LNCaP clone FGC (cell line): ENCODE data around the gene PPFIBP2.

Experiments used
- DNase-seq: peaks from one replicate; pipeline ENCODE4 v3.0.0-alpha.2; 2011; ENCODE audit warnings: low read depth
- H3K4me3 ChIP-seq: 2 replicates; pipeline ENCODE4 v1.5.1; 2011; ENCODE audit warnings: mild to moderate bottlenecking, low read depth, low read length, control low read depth
- CTCF ChIP-seq: IDR thresholded peaks from 2 replicates; pipeline ENCODE4 v1.5.1; 2012; ENCODE audit warnings: mild to moderate bottlenecking; ENCODE audit not compliant: control insufficient read depth, insufficient read depth; ENCODE audit errors: extremely low read depth

Gene PPFIBP2

DNA sequence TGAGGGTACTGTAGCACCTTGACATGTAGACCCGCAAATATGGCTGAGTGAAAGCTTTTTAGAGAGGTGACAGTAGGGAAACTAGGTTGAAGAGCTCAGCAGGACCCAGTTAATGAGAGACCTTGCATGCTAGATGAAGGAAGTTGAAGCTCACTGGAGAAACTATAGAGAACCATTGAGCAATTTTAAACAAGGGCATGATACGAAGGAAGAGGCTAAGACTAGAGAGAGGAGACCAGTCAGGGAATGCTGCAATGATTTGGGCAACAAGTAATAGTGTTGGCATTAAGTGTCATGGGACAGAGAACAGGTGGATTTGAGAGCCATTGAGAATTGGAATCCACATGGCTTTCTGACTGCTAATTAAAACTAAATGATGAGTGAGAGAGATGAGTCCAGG lies 24.4 kb upstream of the PPFIBP2 start:
- DNase-seq = no peak
- H3K4me3 ChIP-seq = no peak overlapping the region
- no peak for TF ChIP-seq CTCF

- H3K4me3 ChIP-seq = no peak overlapping the region
- no peak for TF ChIP-seq CTCF
- no peak for DNase-seq
Measured at GRCh38 chr11:7490054-7490453, 23.7 kb upstream of the PPFIBP2 start.

- no peak for DNase-seq
- H3K4me3 ChIP-seq = no peak overlapping the region
- no peak for TF ChIP-seq CTCF
Measured at GRCh38 chr11:7490535-7490934, 23.3 kb upstream of the PPFIBP2 start.

DNA sequence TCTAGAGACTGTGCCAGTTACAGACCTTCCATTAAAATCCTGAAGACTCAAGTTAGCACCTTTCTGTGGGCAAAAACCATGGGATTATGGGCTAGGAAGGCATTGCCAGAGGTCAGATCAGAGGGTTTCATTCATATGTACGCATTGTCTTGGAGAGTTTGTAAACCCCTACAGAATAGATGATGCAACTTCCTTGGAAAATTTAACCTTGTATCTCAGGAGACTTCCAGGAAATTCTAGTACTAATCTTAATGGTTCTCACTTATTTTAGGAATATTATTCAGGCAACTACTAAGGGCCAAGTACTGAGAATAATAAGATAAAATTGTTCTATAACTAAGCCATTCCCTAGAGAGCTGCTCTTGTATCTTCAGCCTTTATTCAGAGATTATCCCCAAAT lies 21.5 kb upstream of the PPFIBP2 start:
- no peak for DNase-seq
- no peak for TF ChIP-seq CTCF
- H3K4me3 ChIP-seq = no peak overlapping the region

- DNase-seq = no peak
- no peak for TF ChIP-seq CTCF
- no peak overlapping the region for H3K4me3 ChIP-seq
Measured at GRCh38 chr11:7493670-7494069, 20.1 kb upstream of the PPFIBP2 start.

DNA sequence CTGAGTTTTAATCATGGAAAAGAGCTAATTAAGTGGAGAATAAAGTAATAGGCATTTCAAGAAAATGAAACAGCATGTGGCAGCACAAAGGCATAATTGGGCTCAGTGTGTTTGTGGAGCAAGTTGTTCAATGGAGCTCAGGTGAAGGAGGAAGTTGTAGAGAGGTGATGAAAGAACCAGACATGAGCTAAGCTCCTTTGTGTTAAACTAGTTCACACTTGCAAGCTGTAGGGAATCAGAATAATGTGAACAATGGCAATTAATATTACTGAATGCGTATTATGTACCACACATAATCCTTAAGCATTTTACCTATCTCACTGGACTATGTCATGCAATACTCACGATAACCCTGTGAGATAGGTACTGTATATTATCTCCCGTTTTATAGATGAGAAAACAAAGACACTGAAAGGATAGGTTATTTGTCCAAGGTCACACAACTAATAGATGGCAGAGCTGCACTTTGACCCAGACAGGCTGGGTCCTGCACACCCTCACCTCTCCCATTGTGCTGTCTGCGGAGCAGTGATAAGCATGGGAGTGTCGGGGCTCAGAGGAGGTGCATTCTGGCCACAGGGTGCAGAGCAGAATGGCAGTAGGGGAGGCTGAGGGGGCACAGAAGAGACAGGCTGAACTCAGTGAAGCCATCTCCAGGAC lies 19.6 kb upstream of the PPFIBP2 start:
- H3K4me3 ChIP-seq = no peak overlapping the region
- no peak for DNase-seq
- TF ChIP-seq CTCF = no peak

DNA sequence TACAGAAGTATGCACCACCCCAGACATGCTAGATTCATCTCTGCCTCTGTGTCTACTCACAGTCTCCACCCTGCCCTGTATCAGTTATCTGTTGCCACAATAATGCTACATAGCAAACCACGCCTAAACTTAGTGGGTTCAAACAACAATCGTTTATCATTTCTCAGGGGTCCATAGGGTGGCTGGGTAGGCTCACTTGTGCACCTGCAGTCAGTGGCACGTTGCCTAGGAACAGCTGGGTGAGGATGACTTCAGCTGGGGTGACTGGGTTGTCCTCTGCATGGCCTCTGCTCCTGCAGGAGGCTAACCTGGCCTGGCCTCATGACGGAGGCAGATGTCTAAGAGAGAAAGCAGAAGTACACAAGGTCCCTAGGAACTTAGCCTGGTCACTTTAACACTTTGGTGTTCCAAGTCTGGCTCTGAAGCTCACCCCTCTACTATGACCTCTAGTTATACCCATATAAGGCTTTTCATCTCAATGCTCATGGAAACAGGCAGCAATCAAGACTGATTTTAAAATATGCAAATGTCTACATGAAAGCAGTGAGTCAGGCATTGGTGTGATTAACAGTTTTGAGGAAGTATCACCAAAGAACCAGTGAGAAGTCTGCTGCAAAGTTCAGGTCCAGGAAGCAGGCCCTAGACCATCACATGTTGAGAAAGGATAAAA lies 17.8 kb upstream of the PPFIBP2 start:
- H3K4me3 ChIP-seq = no peak overlapping the region
- DNase-seq = no peak
- TF ChIP-seq CTCF = no peak
